GM21381 (cell line): ENCODE results near the gene SRF.

Experiments
- ATAC-seq: cut with Tn5 transposase; IDR thresholded peaks from one replicate; pipeline ENCODE4 v1.9.1; 2021; ENCODE audit warnings: mild to moderate bottlenecking, moderate library complexity; ENCODE audit not compliant: unreplicated experiment

SRF gene

DNA sequence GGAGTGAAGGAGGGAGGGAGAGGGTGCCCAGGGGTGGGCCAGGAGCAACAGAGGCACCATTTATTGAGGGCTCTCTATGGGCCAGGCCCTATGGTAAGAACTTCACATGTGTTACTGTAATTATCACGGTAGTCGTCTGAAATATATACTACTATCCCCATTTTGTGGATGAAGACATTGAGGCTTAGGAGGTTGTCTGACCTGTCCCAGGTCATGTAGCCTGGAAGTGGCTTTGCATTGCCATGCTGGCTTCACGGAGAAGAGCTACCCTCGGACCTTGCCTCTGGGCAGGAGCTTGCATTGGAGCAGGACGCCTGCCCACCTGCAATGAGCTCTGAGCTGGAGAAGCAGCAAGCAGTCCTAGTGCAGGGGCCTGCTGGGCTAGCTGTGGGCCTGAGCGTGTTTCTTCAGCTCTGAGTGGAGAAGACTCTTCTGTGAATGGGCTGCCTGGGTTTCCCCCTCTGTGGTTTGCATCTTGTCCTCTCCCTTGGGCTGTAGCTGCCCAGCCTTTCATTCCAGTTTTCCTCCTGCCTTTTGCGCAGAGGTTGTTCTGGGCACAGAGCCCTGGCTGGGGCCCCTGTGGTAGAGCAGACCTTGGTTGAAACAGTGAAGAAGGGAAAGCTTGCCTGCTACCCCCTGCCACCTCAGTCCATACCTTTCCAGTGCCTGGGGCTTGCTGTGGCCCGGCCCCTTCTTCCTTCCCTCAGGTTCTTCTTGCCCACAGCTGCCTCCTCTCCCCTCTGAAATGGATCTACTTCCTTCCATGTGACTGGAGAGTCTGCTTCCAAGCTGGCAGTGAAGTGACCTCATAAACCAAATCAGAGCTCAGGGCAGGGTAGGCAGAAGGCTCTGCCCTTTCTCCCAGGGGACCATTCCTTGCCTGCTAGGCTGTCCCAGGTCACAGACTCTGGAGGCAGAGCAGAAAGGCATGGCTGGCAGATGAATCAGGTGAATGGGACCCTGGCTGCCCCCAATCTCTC, 24.1 kb upstream of the SRF start:
- no peak for ATAC-seq

DNA sequence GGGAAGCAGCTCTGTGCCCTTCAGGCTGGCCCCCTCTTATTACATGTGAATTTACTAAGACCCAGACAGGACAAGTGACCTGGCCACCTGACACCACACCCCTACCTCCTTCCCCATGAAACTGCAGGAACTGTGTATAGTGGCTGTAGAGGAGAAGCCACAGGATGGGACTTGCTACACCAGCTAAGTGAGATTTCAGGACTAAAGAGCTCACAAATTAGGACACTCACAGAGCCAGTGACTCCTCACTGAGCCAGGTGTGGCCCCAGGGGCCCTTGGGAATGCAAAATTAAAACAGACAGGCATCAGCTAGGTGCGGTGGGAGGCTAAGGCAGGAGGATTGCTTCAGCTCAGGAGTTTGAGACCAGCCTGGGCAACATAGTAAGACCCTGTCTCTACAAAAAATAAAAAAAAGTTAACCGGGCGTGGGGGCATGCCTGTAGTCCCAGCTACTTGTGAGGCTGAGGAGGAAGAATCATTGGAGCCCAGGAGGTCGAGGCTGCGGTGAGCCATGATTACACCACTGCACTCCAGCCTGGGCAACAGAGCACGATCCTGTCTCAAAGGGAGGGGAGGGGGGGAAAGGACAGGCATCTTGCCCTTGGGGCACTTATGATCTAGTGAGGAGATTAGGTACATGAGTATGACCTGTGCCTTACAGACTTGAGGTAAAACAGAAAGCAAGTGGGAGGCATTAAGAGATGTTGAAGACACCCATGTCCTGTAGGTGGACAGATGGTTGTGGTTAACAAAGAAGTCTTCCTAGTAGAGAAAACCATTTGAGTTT, 23.2 kb upstream of the SRF start:
- no peak for ATAC-seq

DNA sequence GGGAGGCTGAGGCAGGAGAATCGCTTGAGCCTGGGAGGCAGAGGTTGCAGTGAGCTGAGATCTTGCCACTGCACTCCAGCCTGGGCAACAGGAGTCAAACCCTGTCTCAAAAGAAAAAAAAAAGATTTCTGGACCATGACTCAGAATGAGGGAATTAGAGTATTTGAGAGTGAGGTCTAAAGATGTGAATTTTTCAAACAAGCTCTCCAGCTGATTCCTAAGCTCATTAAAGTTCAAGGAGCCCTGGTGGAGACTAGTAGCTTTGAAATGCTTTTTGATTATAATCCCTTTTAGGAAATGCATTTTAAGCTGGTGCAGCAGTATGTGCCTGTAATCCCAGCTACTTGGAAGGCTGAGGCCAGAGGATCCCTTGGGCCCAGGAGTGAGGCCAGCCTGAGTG, 21.8 kb upstream of the SRF start:
- no peak for ATAC-seq

DNA sequence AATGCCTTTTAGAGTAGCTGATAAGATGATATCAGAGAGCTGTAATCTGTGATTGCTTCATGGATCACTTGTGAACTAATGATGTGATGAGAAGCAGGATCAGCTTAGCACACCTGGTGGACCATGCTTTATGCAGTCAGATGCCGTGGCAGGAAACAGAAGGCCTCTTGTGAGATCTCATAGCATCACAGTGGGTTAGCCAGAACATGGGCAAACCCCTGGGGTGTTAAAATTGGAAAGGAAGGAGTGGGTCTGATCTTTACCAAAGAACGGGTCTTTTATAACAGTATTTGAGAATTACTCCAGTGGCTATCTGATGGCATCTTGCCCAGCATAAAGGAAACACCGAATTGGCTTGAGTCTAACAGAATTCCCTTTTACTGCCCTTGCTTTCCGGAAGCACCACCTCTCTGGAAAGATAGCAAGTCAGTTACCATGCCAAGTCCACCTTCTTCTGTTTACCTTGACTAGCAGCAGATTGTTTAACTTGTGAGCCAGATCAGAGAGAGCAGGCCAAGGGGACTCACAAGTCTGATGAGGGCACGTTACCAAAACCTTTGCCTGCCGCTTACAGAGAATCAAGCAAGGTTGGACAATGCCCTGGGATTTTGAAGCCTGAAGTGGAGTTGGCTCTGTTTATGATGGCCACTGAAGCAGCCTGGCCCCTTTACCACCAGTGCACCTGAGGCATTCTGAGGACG, 20.9 kb upstream of the SRF start:
- ATAC-seq, result no peak

DNA sequence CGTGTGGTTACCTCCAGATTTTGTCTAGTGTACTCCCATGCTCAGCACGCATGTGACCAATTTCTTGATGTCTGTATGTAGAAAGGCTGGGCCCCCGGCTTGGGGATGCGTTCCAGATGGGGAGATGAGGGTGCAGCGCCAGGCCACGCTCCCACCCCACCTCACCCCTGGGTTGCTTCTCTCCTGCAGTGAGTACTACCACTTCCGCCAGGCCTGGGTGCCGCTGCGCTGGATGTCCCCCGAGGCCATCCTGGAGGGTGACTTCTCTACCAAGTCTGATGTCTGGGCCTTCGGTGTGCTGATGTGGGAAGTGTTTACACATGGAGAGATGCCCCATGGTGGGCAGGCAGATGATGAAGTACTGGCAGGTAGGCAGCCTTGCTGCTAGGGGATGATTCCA, 11.5 kb upstream of the SRF start:
- ATAC-seq, result no peak

DNA sequence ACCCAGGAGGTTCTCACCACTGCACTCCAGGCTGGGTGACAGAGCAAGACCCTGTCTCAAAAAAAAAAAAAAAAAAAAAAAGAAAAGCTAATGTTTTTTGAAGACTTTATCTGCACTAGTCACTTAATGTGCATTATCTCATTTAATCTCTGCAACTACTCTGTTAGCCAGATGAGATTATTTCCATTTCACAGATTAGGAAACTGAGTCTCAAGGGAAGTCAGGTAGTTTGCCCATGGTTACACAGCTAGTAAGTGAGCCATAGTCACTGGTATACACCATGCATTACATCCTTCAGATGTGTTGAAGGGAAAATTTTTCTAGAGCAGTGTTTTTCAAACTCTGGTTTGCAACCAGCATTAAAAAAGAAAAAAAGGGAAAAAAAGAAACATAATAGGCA, 7.2 kb upstream of the SRF start:
- no peak for ATAC-seq

DNA sequence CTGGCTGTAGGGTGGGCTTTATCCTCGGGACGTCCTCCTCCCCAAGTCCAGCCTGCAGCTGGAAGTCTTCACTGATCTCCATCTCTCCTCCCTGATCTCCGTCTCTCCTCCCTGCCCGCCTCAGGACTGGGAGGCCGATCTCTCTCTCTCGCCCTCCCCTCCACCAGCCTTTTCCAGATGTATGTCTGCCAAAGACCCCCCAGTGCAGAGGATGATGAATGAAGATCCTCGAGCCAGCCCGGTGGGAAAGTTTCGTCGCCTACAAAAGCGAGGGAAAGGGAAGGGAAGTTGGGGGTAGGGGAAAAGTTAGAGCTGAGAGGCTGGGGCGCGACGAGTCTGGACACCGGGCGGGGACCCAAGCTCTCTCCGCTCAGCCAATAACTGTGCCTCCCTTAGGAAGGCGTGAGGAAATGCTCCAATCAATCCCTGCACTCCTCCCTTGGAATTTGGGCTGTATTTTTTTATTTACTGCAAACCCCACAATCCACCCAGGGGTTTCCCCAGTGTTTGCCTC, 595 bp upstream of the SRF start:
- ATAC-seq, result no peak

DNA sequence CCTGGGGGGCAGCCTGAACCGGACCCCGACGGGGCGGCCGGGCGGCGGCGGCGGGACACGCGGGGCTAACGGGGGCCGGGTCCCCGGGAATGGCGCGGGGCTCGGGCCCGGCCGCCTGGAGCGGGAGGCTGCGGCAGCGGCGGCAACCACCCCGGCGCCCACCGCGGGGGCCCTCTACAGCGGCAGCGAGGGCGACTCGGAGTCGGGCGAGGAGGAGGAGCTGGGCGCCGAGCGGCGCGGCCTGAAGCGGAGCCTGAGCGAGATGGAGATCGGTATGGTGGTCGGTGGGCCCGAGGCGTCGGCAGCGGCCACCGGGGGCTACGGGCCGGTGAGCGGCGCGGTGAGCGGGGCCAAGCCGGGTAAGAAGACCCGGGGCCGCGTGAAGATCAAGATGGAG, 636 bp downstream of the SRF start:
- no peak for ATAC-seq

DNA sequence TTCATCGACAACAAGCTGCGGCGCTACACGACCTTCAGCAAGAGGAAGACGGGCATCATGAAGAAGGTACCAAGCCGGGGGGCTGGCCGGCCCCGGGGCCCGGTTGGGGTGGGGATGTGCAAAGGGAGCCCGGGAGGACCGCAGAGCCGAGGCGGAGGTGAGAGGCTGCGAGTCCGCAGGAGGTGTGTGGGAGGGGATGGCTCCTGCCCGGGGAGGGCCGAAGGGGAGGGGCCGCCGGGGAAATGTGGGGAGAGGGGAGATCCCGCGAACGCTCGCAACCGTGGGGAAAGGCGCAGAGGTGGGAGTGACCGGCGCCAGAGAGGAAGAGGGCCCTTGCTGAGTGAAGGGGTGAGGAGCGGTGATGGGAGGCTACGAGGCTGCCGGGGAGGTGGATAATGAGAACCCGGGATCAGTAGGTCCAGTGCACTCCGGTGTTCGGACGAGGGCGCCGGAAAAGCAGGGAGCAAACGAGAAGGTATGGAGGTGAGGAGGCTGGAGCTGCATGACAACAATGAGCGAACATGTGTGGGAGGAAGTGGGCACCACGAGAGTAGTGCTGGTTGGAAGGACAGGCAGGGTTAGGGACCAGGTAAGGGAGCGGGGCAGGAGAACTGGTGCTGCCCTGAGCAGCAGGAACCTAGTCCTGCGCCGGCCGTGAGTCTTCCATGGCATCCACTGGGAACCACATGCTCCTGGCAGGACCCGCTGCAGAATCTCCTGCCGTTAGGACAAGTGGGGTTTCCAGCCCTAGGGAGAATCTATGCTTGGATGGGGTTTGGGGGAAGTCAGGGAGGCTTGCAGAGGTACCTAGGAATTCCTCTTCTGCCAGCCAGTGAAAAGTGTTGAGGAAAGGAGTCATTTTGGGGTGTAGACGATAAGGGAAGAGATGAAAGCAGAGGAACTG, 1.3 kb downstream of the SRF start:
- ATAC-seq, result no peak

DNA sequence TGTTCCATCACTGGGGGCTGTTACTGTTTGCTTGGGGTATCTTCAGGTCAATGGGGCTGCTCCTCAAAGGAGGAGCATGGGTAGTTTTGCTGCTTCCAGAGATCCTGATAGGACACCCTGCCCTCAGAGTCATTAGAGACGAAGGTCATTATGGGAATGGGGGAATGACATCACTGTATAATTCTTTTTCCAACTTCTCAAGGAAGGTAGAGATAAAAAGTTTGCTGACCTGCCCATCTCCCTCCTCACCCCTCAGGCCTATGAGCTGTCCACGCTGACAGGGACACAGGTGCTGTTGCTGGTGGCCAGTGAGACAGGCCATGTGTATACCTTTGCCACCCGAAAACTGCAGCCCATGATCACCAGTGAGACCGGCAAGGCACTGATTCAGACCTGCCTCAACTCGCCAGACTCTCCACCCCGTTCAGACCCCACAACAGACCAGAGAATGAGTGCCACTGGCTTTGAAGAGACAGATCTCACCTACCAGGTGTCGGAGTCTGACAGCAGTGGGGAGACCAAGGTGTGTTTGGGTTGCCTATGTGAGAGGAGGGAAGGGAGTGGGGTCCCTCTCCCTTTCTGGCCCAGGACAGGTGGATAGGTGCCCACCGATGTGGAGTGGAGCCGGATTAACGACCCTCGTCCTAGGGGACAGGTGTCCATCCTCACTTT, 2.7 kb downstream of the SRF start:
- no peak for ATAC-seq

DNA sequence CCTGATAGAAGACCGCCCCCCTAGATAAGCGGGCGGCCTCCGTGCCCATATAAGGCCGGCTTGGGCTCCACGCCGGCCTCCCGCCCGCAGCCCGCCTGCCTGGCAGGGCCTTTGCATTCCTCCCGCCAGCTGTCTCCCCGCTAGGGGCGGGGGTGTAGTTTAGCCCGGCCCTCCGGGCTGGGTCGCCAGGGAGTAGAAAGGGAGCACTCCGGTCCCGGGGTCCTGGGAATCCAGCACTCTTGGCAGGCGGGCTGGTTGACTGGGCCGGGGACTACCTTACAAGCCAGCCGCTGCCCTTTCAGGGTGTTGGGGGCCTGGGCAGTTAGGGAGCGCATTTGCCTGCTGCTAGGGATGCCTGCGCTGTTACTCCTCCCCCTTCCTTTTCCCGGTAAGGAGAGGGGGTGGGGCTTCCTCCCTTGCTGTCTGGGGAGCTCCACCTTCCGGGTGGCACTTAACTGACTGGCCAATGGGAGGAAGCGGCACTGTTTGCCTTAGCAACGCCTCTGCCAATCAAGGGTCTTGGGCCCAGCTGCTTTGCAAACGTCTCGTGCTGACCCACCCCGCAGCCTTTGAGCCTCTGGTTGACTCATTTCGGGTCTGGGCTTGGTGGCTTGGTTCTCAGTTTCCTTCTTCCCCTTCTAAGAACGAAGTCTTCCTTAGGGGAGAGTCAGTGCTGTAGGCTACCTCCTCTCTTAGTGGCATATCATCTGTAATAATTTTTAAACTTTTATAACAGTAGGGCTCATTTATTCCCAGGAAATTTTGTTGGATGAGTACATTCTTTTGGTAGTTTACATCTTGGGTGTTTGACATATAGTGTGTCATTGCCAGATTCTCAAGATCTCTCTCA, 3.4 kb downstream of the SRF start:
- peak; percentile 61 for ATAC-seq

DNA sequence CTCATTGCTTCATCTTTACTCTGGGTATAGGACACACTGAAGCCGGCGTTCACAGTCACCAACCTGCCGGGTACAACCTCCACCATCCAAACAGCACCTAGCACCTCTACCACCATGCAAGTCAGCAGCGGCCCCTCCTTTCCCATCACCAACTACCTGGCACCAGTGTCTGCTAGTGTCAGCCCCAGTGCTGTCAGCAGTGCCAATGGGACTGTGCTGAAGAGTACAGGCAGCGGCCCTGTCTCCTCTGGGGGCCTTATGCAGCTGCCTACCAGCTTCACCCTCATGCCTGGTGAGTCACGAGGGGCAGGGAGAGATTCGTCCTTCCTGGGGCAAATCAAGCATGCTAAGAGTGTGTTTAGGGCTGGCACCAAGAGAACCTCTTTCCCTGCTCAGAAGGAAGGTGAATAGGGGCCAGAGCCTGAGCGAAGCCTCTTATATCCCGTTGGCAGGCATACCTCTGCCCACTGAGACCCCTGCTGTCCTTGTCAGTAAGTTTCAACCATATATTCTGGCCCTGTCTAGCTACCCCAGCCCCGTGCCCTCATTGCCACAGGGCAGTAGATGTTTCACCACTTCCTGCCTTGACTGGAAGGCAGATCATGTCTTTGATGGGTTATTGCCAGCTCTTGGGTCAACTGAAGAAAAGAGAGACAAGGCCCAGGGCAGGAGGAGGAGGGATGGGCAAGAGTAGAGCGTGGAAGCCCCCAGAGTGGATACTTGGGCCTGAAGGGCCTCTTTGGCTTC, 4.8 kb downstream of the SRF start:
- no peak for ATAC-seq

DNA sequence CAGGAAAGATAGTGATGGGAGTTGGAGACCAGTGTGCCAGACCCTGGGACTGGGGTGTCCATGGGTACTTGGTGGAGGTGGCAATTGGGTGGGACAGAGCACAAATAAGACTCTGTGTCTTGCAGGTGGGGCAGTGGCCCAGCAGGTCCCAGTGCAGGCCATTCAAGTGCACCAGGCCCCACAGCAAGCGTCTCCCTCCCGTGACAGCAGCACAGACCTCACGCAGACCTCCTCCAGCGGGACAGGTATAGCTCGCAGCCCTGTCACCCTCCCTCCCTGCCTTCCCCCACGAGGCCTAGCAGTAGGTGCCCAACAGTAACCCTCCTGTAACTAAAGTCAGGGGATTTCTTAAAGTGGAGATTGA, 5.3 kb downstream of the SRF start:
- ATAC-seq, result no peak

DNA sequence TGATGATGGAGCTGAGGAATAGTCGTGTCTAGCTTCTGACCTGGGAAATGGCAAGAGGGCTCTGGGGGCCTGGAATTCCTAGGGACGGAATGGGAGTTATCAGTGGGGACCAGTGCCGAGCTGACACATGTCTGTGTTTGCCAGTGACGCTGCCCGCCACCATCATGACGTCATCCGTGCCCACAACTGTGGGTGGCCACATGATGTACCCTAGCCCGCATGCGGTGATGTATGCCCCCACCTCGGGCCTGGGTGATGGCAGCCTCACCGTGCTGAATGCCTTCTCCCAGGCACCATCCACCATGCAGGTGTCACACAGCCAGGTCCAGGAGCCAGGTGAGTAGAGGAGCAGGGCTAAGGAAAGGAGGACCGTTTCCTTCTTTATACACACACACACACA, 7.1 kb downstream of the SRF start:
- no peak for ATAC-seq

DNA sequence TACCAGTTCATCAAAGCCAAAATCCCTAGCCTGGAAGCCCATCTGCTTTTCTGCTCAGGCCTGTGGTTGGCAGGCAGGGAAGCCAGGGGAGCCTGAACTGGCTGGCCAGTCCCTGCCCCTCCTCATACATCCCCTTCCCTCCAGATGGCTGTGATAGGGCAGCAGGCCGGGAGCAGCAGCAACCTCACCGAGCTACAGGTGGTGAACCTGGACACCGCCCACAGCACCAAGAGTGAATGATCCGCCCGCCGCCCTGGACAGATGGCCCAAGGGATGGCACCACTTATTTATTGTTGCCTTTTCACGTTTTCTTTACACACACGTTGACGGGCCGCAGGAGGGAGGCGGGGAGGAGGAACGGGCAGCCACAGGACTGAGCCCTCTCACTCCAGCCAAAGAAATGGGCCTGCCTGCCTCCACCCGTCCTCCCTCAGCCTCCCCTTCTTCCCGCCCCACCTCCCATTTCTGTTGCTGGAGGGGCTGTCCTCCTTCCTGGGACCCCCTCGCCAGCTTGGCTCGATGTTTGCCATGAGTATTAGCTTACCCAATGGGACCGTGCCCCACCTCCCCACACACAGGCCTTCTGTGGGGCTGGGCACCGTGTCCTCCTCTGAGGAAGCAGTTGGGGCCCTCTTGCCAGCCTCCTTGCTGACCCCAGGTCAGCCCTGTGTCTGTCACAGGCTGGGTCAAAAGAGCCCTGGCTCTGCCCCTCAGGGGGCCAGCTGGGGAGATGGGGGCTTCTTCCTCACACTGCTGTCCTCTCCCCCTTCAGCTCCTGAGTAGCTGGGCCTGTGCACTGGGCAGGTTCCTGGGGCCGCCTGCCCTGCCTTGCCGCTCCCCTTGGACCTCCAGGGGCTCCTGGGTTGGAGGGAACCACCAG, 8.1 kb downstream of the SRF start:
- no peak for ATAC-seq

DNA sequence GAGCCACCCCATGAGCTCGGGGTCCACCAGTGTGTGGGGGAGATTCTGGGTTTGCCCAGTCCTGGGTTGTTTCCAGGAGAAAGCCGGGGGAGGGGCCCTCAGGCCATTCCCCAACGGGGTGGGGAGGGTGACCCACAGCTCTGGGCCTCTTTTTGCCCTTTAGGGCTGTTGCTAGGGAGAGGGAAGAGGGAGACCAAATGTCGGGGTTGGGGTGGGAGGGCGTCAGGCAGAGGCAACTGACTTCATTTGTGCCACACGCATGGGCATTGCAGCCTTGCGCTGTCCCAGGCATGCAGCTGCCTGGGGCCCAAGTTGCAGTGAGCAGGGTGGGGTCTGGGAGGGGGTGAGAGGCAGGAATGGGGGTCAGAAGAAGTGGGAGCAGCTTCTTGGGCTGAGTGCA, 9.0 kb downstream of the SRF start:
- no peak for ATAC-seq

DNA sequence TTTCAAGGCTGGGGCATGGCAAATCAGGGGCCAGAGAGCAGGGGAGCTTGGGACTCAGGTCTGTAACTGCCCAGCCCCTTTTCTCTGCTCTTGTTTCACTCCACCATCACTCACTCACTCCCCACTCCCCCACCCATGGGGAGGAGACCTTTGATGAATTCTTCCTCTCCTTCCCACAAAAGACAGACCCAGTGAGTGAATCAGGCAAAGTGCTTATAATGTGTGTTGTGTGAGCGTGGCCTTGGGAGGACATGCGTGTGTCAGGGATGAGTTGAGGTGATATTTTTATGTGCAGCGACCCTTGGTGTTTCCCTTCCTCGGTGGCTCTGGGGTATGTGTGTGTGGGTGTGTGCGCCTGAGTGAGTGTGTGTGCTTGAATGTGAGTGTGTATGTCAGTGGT, 9.9 kb downstream of the SRF start:
- no peak for ATAC-seq
